ENCODE data around the gene FKBP10. TPM values are rescaled to one million over a fixed set of nuclear protein-coding genes. Genes with fewer than 3 reads are reported as not detected.
"Not testable (repeated sequence)": the region's sequence is repeated elsewhere in the genome, so short reads cannot be mapped to it uniquely, and the experiment has no call there.

FKBP10 gene
- total RNA-seq, 1 experiment from 2014 or later, result 143 TPM

GRCh38 chr17:41824086-41824485, 11.3 kb downstream of the FKBP10 start:
- H3K27ac ChIP-seq, result no peak overlapping the region
- no peaks in the 10 kb centered on the region; the same call in 1 of the 2 replicates for H3F3A ChIP-seq (ENCODE audit: insufficient read depth, low read depth)
- no peak overlapping the region for H3K4me3 ChIP-seq
- H3K4me2 ChIP-seq, result no peak overlapping the region
- TF ChIP-seq EZH2 (IDR thresholded peaks at IDR 0.05; ENCODE audit: low read depth) (no peak), CTCF (conservative IDR thresholded peaks at IDR 0.05) (no peak)
- H2AFZ ChIP-seq, result no peak overlapping the region
- no peaks in the 10 kb centered on the region for H3K4me1 ChIP-seq (replicated peaks; ENCODE audit: insufficient read depth)
- no peaks in the 10 kb centered on the region for H3K79me2 ChIP-seq (ENCODE audit: low read depth)
- H3K27me3 ChIP-seq (ENCODE audit: insufficient read depth, low read depth), result no peaks in the 10 kb centered on the region
- no peaks in the 10 kb centered on the region for H4K20me1 ChIP-seq (ENCODE audit: insufficient read depth)
- POLR2A ChIA-PET (ENCODE audit: unreplicated experiment), result interaction anchor here (0.6 kb wide), 1 partner anchor 78 kb away, joined by 3 read pairs; no protein-coding TSS in a partner anchor
- BruUV-seq (replicated peaks), result no TSS peak
- no peaks in the 10 kb centered on the region for H3K9me2 ChIP-seq (ENCODE audit: insufficient read depth)
- peaks cover 4% of the 10 kb centered on the region; the same call in 1 of the 2 replicates for H3K36me3 ChIP-seq (ENCODE audit: low read depth)
- intact Hi-C loops (cut with micrococcal nuclease; ENCODE audit: unreplicated experiment), result no loop called here
- no peaks in the 10 kb centered on the region for H3K9me3 ChIP-seq (ENCODE audit: insufficient read depth, low read depth)
- DNase-seq, result no peak
- CTCF ChIA-PET, result no interaction called here

- Histone ChIP-seq H2AFZ (no peak overlapping the region), H3K27ac (no peak overlapping the region), H4K20me1 (ENCODE audit: insufficient read depth) (no peaks in the 10 kb centered on the region), H3K4me2 (no peak overlapping the region), H3K9me3 (ENCODE audit: insufficient read depth, low read depth) (no peaks in the 10 kb centered on the region), H3K4me3 (no peak overlapping the region), H3K27me3 (ENCODE audit: insufficient read depth, low read depth) (no peaks in the 10 kb centered on the region), H3K36me3 (ENCODE audit: low read depth) (peaks cover 9% of the 10 kb centered on the region), H3F3A (ENCODE audit: insufficient read depth, low read depth) (no peaks in the 10 kb centered on the region), H3K79me2 (ENCODE audit: low read depth) (no peaks in the 10 kb centered on the region), H3K4me1 (replicated peaks; ENCODE audit: insufficient read depth) (no peaks in the 10 kb centered on the region), H3K9me2 (ENCODE audit: insufficient read depth) (no peaks in the 10 kb centered on the region)
- ChIA-PET CTCF (no interaction called here), POLR2A (ENCODE audit: unreplicated experiment) (no interaction called here)
- no TSS peak for BruUV-seq (replicated peaks)
- intact Hi-C loops (cut with micrococcal nuclease; ENCODE audit: unreplicated experiment), result no loop called here
- no peak for TF ChIP-seq CTCF (conservative IDR thresholded peaks at IDR 0.05)
- no peak for TF ChIP-seq EZH2 (IDR thresholded peaks at IDR 0.05; ENCODE audit: low read depth)
- no peak for DNase-seq
Measured at GRCh38 chr17:41825175-41825845, 12.5 kb downstream of the FKBP10 start.

- H3K27me3 ChIP-seq (ENCODE audit: insufficient read depth, low read depth); H4K20me1 ChIP-seq (ENCODE audit: insufficient read depth); H3K4me2 ChIP-seq; POLR2A ChIA-PET (ENCODE audit: unreplicated experiment); BruUV-seq (replicated peaks); H3F3A ChIP-seq (ENCODE audit: insufficient read depth, low read depth); intact Hi-C loops (cut with micrococcal nuclease; ENCODE audit: unreplicated experiment); CTCF ChIA-PET; H3K27ac ChIP-seq; H2AFZ ChIP-seq; H3K79me2 ChIP-seq (ENCODE audit: low read depth); DNase-seq; H3K4me3 ChIP-seq; H3K9me2 ChIP-seq (ENCODE audit: insufficient read depth); H3K9me3 ChIP-seq (ENCODE audit: insufficient read depth, low read depth); H3K4me1 ChIP-seq (replicated peaks; ENCODE audit: insufficient read depth): not testable (repeated sequence)
- peaks cover 16% of the 10 kb centered on the region for H3K36me3 ChIP-seq (ENCODE audit: low read depth)
Measured at GRCh38 chr17:41829961-41830360, 17.2 kb downstream of the FKBP10 start.
